BJ (cell line): ENCODE measurements around the gene DYNC1H1. TPM values are rescaled to one million over a fixed set of nuclear protein-coding genes. Genes with fewer than 3 reads are reported as not detected.

ENCODE experiments used
- CTCF ChIA-PET: fragments of 350-600 bp; formaldehyde crosslinking; extraction: SDS; loops from one replicate; lab custom pipeline; 2021; ENCODE audit warnings: antibody characterized with exemption, inconsistent platforms; lab: Yijun Ruan, JAX
- POLR2A ChIA-PET: fragments of 300-600 bp; sonication (Branson Sonifier 250); formaldehyde crosslinking; extraction: SDS; loops from one replicate; lab custom pipeline; 2021; ENCODE audit warnings: antibody characterized with exemption; lab: Charles Lee
- DNase-seq: peaks from one replicate; pipeline ENCODE4 v3.0.0-alpha.2; 2011; ENCODE audit warnings: low read depth
- H3K27me3 ChIP-seq: 2 replicates; pipeline ENCODE4 v1.6.0; 2011; ENCODE audit warnings: low read length; ENCODE audit not compliant: control insufficient read depth, insufficient read depth
- H3K36me3 ChIP-seq: 2 replicates; pipeline ENCODE4 v1.5.1; 2011; ENCODE audit warnings: low read length; ENCODE audit not compliant: control insufficient read depth, insufficient read depth
- H3K4me3 ChIP-seq: 2 replicates; pipeline ENCODE4 v1.5.1; 2011; ENCODE audit warnings: low read depth, mild to moderate bottlenecking, control low read depth, low read length
- polyA plus RNA-seq: library from polyadenylated mRNA; depleted of rRNA; stranded (reverse); fragments of >200 nt; gene quantifications from 2 replicates; pipeline ENCODE4 v1.2.3, GENCODE V29; 2011
- TF ChIP-seq, protein P1 (sequence below): IDR thresholded peaks from 2 replicates; pipeline ENCODE4 v1.5.1; 2011; ENCODE audit warnings: low read depth, mild to moderate bottlenecking, control low read depth, inconsistent platforms, low read length, moderate library complexity; ENCODE audit not compliant: insufficient read depth

The DYNC1H1 gene
- polyA plus RNA-seq, 1 experiment, result 139 TPM

- Histone ChIP-seq H3K27me3 (no peaks in the 10 kb centered on the region), H3K4me3 (no peak overlapping the region), H3K36me3 (peaks cover 50% of the 10 kb centered on the region)
- no peak for DNase-seq
- POLR2A ChIA-PET, result no interaction called here
- CTCF ChIA-PET, result interaction anchor here (0.7 to 1.6 kb wide), 2 partner anchors 9 to 31 kb away, joined by 3 read pairs; no protein-coding TSS in a partner anchor
- TF ChIP-seq, protein P1, sequence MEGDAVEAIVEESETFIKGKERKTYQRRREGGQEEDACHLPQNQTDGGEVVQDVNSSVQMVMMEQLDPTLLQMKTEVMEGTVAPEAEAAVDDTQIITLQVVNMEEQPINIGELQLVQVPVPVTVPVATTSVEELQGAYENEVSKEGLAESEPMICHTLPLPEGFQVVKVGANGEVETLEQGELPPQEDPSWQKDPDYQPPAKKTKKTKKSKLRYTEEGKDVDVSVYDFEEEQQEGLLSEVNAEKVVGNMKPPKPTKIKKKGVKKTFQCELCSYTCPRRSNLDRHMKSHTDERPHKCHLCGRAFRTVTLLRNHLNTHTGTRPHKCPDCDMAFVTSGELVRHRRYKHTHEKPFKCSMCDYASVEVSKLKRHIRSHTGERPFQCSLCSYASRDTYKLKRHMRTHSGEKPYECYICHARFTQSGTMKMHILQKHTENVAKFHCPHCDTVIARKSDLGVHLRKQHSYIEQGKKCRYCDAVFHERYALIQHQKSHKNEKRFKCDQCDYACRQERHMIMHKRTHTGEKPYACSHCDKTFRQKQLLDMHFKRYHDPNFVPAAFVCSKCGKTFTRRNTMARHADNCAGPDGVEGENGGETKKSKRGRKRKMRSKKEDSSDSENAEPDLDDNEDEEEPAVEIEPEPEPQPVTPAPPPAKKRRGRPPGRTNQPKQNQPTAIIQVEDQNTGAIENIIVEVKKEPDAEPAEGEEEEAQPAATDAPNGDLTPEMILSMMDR, result no peak
Observed at GRCh38 chr14:101992708-101993107, 28.3 kb downstream of the DYNC1H1 start.

DNA sequence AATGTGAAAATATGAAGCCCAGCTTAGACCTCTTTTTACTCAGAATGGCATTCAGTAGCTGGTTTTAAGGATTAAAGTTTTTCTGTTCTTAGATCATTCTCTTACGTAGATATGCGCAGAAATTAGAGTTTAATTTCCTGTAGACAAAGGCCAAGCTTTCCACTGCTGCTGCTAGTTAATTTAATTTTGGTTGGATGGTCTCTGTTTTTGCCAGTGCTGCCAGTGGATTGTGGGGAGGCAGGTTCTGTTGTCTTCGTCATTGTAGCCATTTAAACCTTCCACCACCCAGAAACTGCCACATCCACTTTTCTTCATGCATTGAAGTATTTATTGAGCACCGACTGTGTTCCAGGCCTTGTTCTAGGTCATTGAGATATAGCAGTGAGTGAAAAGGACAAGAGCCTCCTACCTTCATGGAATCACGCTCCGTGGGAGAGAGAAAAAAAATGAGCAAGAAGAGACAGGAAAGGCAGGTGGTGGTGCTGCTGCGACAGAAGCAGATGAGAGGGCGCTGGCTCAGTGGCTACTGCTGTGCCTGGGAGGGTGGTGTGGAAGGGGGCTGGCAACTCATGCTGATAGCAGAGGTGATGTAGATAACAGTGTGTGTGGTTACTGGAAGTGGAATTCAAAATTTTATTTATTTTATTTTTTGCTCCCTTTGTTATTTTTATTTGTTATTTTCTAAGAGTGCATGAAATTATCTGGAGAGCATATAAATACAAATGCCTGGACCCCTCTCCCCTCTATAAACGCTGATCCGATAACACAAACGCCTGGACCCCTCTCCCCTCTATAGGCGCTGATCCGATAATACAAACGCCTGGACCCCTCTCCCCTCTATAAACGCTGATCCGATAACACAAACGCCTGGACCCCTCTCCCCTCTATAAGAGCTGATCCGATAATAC, 33.3 kb downstream of the DYNC1H1 start:
- DNase-seq, result no peak
- Histone ChIP-seq H3K27me3 (no peaks in the 10 kb centered on the region), H3K36me3 (peaks cover 44% of the 10 kb centered on the region), H3K4me3 (no peak overlapping the region)
- POLR2A ChIA-PET, result no interaction called here
- TF ChIP-seq, protein P1, result no peak
- CTCF ChIA-PET, result no interaction called here

DNA sequence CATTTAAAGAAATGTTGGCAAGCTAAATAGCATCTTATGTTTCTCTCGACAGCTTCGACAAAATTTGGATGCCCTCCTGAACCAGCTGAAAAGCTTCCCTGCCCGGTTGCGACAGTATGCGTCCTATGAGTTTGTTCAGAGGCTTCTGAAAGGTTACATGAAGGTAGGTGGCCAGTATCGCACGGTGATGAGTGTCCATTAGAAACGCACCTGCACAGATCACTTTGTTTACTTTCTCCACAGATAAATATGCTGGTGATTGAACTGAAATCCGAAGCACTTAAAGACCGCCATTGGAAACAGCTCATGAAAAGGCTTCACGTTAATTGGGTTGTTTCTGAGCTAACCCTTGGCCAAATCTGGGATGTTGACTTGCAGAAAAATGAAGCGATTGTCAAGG, 36.5 kb downstream of the DYNC1H1 start:
- Histone ChIP-seq H3K27me3 (no peaks in the 10 kb centered on the region), H3K4me3 (no peak overlapping the region), H3K36me3 (peaks cover 33% of the 10 kb centered on the region)
- DNase-seq, result no peak
- CTCF ChIA-PET, result no interaction called here
- POLR2A ChIA-PET, result no interaction called here
- TF ChIP-seq, protein P1, result no peak

DNA sequence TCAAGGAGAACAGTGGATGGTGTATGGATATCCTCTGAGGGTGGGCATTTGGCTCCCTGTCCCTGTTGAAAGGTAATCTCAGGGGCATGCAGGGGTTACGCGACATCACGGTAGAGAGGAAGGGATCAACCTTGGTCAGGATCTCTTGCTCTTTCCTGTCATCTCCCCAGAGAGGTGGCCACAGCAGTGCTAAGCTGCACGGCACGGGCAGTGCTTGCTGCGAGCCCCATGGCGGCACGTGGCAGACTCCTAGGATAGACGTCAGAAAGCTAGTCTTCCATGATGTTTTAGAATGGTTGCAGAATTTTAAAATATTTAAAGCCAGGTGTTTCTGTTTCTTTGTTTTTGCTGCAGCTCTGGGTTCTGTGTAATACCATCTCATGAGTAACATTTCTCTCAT, 41.0 kb downstream of the DYNC1H1 start:
- TF ChIP-seq, protein P1, result no peak
- DNase-seq, result no peak
- CTCF ChIA-PET, result interaction anchor here (0.7 to 1.4 kb wide), 3 partner anchors 14 to 44 kb away, joined by 3 to 5 read pairs (median 4); no protein-coding TSS in a partner anchor
- Histone ChIP-seq H3K4me3 (no peak overlapping the region), H3K36me3 (peaks cover 41% of the 10 kb centered on the region), H3K27me3 (no peaks in the 10 kb centered on the region)
- POLR2A ChIA-PET, result no interaction called here

DNA sequence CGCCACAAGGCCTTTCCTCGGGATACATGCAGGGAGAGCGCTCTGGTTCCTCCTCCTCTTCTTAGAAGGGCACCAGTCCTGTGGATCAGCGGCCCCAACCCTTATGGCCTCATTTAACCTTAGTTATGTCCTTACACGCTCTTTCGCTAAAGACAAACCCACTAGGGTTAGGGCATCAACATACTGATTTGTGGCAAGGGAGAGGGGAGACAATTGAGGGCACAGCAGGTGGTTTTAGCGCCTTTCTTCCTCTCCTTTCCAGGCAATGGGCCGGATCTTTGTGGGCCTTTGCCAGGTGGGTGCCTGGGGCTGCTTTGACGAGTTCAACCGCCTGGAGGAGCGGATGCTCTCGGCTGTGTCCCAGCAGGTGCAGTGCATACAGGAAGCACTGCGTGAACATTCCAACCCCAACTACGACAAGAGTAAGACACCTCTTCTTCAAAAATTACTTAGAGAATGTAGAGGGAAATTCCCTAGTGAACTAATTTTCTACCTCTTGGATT, 43.6 kb downstream of the DYNC1H1 start:
- no peaks in the 10 kb centered on the region for H3K27me3 ChIP-seq
- no peak overlapping the region for H3K4me3 ChIP-seq
- ChIA-PET POLR2A (no interaction called here), CTCF (interaction anchor here (0.6 kb wide), 1 partner anchor 12 kb away, joined by 4 read pairs; no protein-coding TSS in a partner anchor)
- peaks cover 48% of the 10 kb centered on the region for H3K36me3 ChIP-seq
- TF ChIP-seq, protein P1, result no peak
- DNase-seq, result no peak
